ENCODE results near the gene FLYWCH2.

FLYWCH2 gene

GRCh38 chr16:2923481-2923880, 40.5 kb downstream of the FLYWCH2 start:
- no peak overlapping the region for H3K4me3 ChIP-seq (ENCODE audit: low read depth, low read length)
- POLR2A ChIA-PET = no interaction called here
- no peak overlapping the region for H3K27ac ChIP-seq (ENCODE audit: extremely low read depth, low read depth, low read length)
- H3K9me3 ChIP-seq (ENCODE audit: control insufficient read depth, insufficient read depth, low read depth, low read length) = no peaks in the 10 kb centered on the region
- H3K36me3 ChIP-seq (ENCODE audit: control insufficient read depth in 2 of 2, insufficient read depth in 1 of 2, low read length in 2 of 2) = peaks cover 6 to 17% of the 10 kb centered on the region in 2 experiments; a peak in 2 of 3 replicates
- TF ChIP-seq ZNF335 (tag by site-specific recombination; conservative IDR thresholded peaks at IDR 0.05) = 0 out of 2 replicates have a peak, but pooled peaks have one; percentile 15
- no peak for TF ChIP-seq HOXD13 (CRISPR knock-in tag; IDR thresholded peaks at IDR 0.05; ENCODE audit: borderline replicate concordance)
- TF ChIP-seq FEZF1 (tag by site-specific recombination; IDR thresholded peaks at IDR 0.05) = no peak
- no peak for TF ChIP-seq ZNF621 (tag by site-specific recombination; IDR thresholded peaks at IDR 0.05)
- H3K4me1 ChIP-seq (ENCODE audit: control insufficient read depth, insufficient read depth, low read length) = no peaks in the 10 kb centered on the region
- CTCF ChIA-PET = interaction anchor here (0.9 to 1.2 kb wide), 4 partner anchors 11 to 55 kb away, joined by 3 to 6 read pairs (median 4); no protein-coding TSS in a partner anchor

DNA sequence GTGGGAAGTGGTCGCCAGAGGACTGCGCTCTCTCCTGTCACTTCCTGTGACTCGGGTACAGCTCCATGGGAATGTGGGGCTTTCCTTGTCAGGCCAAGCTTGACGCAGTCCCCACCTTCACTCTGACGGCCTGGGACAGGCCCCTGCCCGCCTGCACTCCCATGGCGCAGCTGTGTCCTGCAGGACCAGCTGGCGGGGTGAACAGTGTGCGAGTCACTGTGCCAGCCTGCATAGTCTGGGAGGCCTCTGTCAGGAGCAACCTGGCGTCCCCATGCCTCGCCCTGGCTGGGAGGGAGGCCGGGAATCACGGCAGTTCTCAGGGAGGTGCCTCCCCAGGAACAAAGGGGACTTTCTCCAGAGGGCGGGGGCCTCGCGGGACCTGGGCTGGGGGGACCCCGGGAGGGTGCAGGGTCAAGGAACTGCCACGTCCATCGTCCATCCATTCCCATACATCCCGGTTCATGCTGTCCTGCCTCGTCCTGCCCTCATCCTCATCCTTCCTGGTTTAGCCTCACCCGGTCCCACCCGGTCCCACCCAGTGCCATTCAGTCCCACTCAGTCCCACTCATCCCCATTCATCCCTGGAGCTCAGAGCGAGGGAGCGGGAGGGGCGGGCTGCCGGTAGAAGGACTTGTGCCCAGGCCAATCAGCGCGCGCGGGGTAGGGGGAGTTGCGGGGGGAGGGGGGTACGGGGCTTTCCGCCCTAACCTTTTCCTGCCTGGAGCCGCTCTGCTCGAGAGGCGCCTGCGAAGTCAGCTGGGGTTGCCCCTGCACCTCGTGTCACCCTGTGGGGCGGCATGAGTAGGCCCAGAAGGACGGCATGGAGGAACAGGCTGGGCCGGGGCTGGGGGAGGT, 42.1 kb downstream of the FLYWCH2 start:
- Histone ChIP-seq H3K4me3 (ENCODE audit: low read depth, low read length) (no peak overlapping the region), H3K27ac (ENCODE audit: extremely low read depth, low read depth, low read length) (no peak overlapping the region), H3K36me3 (ENCODE audit: control insufficient read depth in 2 of 2, insufficient read depth in 1 of 2, low read length in 2 of 2) (peaks cover 0 to 26% of the 10 kb centered on the region in 2 experiments; a peak in 2 of 3 replicates), H3K4me1 (ENCODE audit: control insufficient read depth, insufficient read depth, low read length) (no peaks in the 10 kb centered on the region), H3K9me3 (ENCODE audit: control insufficient read depth, insufficient read depth, low read depth, low read length) (no peaks in the 10 kb centered on the region)
- TF ChIP-seq ZNF266 (tag by site-specific recombination; IDR thresholded peaks at IDR 0.05; ENCODE audit: low read depth) (no peak), KLF1 (tag by site-specific recombination; IDR thresholded peaks at IDR 0.05) (peak; percentile 91)
- CTCF ChIA-PET = interaction anchor here (1.2 to 3.2 kb wide), 3 partner anchors 12 to 37 kb away, joined by 3 to 20 read pairs (median 3); partner anchors contain the start of gene FLYWCH1
- POLR2A ChIA-PET = interaction anchor here (1.0 kb wide), 1 partner anchor 14 kb away, joined by 3 read pairs; the partner anchor contains the start of gene FLYWCH1

- Histone ChIP-seq H3K4me1 (ENCODE audit: control insufficient read depth, insufficient read depth, low read length) (no peaks in the 10 kb centered on the region), H3K36me3 (ENCODE audit: control insufficient read depth in 2 of 2, insufficient read depth in 1 of 2, low read length in 2 of 2) (peaks cover 3 to 33% of the 10 kb centered on the region in 2 experiments; a peak in 2 of 3 replicates), H3K27ac (ENCODE audit: extremely low read depth, low read depth, low read length) (no peak overlapping the region), H3K4me3 (ENCODE audit: low read depth, low read length) (no peak overlapping the region), H3K9me3 (ENCODE audit: control insufficient read depth, insufficient read depth, low read depth, low read length) (no peaks in the 10 kb centered on the region)
- ChIA-PET CTCF (interaction anchor here (0.6 to 3.2 kb wide), 37 partner anchors 7 to 688 kb away, joined by 3 to 23 read pairs (median 6); partner anchors contain the start of genes FLYWCH1 and FLYWCH2), POLR2A (interaction anchor here (1.0 to 1.5 kb wide), 3 partner anchors 15 to 43 kb away, joined by 3 to 6 read pairs (median 3); partner anchors contain the start of genes FLYWCH1 and FLYWCH2)
- TF ChIP-seq TCF7L2 (IDR thresholded peaks at IDR 0.05; ENCODE audit: borderline replicate concordance, low read depth, low read length) (no peak), ZEB2 (tag by site-specific recombination; IDR thresholded peaks at IDR 0.05) (no peak), ZNF121 (tag by site-specific recombination; IDR thresholded peaks at IDR 0.05) (no peak), ZBTB7A (tag by site-specific recombination; IDR thresholded peaks at IDR 0.05; ENCODE audit: low read depth) (no peak), GLIS2 (tag by site-specific recombination; IDR thresholded peaks at IDR 0.05) (no peak), ZNF670 (tag by site-specific recombination; IDR thresholded peaks at IDR 0.05; ENCODE audit: low read depth) (no peak), ZNF248 (tag by site-specific recombination; IDR thresholded peaks at IDR 0.05) (no peak), ZNF530 (tag by site-specific recombination; IDR thresholded peaks at IDR 0.05; ENCODE audit: low read depth) (no peak), GLI2 (tag by site-specific recombination; IDR thresholded peaks at IDR 0.05; ENCODE audit: borderline replicate concordance, low read depth) (no peak), ZNF658 (tag by site-specific recombination; IDR thresholded peaks at IDR 0.05) (no peak), WT1 (tag by site-specific recombination; IDR thresholded peaks at IDR 0.05) (no peak), ZNF311 (tag by site-specific recombination; IDR thresholded peaks at IDR 0.05; ENCODE audit: borderline replicate concordance) (no peak), ZNF707 (tag by site-specific recombination; IDR thresholded peaks at IDR 0.05) (no peak), ZNF16 (tag by site-specific recombination; IDR thresholded peaks at IDR 0.05; ENCODE audit: low read depth) (no peak), ZNF654 (tag by site-specific recombination; IDR thresholded peaks at IDR 0.05; ENCODE audit: low read depth) (no peak), ZNF366 (tag by site-specific recombination; conservative IDR thresholded peaks at IDR 0.05) (no peak)
- TF ChIP-seq, protein P1, sequence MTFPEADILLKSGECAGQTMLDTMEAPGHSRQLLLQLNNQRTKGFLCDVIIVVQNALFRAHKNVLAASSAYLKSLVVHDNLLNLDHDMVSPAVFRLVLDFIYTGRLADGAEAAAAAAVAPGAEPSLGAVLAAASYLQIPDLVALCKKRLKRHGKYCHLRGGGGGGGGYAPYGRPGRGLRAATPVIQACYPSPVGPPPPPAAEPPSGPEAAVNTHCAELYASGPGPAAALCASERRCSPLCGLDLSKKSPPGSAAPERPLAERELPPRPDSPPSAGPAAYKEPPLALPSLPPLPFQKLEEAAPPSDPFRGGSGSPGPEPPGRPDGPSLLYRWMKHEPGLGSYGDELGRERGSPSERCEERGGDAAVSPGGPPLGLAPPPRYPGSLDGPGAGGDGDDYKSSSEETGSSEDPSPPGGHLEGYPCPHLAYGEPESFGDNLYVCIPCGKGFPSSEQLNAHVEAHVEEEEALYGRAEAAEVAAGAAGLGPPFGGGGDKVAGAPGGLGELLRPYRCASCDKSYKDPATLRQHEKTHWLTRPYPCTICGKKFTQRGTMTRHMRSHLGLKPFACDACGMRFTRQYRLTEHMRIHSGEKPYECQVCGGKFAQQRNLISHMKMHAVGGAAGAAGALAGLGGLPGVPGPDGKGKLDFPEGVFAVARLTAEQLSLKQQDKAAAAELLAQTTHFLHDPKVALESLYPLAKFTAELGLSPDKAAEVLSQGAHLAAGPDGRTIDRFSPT (tag by site-specific recombination; IDR thresholded peaks at IDR 0.05) = no peak
- TF ChIP-seq, protein P2, sequence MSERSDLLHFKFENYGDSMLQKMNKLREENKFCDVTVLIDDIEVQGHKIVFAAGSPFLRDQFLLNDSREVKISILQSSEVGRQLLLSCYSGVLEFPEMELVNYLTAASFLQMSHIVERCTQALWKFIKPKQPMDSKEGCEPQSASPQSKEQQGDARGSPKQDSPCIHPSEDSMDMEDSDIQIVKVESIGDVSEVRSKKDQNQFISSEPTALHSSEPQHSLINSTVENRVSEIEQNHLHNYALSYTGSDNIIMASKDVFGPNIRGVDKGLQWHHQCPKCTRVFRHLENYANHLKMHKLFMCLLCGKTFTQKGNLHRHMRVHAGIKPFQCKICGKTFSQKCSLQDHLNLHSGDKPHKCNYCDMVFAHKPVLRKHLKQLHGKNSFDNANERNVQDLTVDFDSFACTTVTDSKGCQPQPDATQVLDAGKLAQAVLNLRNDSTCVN (tag by site-specific recombination; optimal IDR thresholded peaks at IDR 0.05) = no peak
Measured at GRCh38 chr16:2925951-2926649, 43.1 kb downstream of the FLYWCH2 start.

Data from HEK293 (cell line).